HG02970 (cell line): ENCODE results near the gene AGO4.
"Not testable (repeated sequence)": the region's sequence is repeated elsewhere in the genome, so short reads cannot be mapped to it uniquely, and the experiment has no call there.

Experiments used
- ATAC-seq: cut with Tn5 transposase; IDR thresholded peaks from one replicate; pipeline ENCODE4 v1.9.1; 2021; ENCODE audit warnings: mild to moderate bottlenecking, moderate library complexity, moderate number of reproducible peaks; ENCODE audit not compliant: unreplicated experiment, low FRiP score

AGO4 gene

DNA sequence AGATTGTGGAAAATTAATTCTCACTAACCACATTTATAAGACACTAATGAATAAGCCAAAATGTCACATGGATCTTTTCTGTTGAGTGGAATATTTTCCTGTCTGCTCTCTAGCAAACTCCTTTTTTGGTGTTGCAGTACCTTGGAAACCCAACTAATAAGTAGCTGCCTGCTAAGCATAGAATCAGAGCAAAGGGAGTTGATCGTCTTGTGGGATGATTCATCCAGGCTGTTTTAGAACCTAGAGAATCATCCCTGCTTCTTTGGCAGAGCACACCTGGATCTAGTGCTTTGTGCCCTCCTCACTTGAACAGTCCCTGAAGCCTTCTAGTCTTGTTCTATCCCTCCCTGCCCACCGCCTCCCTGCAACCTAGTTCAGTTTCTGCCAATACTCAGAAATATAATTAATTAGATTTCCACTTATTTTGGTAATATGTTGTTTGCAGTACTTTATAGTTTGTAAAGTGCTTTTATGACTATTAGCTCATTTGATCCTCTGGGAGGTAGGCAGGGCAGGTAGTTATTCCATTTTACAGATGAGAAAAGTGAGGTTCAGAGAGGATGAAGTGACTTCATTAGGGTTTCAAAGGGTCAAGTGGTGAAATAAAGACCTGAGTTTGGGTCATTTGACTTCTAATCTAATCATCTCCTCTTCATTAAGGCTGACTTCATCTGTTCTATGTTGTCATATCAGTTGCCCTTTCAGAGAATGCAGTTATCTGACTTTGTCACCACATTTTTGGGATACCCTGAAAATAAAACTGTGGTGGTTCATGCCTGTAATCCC, 2.5 kb downstream of the AGO4 start:
- ATAC-seq = no peak

DNA sequence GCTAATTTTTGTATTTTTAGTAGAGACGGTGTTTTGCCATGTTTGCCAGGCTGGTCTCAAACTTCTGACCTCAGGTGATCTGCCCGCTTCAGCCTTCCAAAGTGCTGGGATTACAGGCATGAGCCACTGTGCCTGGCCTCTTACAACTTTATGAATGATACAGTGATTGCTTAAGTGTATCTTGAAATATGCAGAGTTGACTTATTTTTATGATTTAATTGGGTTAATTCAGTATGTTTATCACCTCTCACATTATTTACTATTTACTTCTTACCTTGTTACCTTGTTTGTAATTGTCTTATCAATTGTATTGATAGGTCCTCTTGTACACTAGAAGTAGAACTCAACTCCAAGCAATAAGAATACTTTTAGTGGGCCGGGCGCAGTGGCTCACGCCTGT, 4.9 kb downstream of the AGO4 start:
- ATAC-seq = not testable (repeated sequence)

DNA sequence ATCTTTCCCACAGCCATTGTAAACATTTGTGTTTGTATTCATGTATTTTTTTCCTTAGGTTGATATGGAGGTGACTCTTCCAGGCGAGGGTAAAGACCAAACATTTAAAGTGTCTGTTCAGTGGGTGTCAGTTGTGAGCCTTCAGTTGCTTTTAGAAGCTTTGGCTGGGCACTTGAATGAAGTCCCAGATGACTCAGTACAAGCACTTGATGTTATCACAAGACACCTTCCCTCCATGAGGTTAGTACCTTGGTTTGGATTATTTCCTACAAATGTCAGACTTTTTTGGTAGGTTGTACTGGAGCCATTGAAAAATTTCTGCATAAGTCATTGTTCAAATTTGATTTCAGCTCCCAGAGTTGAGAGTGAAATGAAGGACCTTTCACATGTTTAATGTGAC, 17.4 kb downstream of the AGO4 start:
- no peak for ATAC-seq

- ATAC-seq = no peak
Measured at GRCh38 chr1:35832276-35832905, 24.6 kb downstream of the AGO4 start.

- ATAC-seq = no peak
Measured at GRCh38 chr1:35833395-35833794, 25.6 kb downstream of the AGO4 start.

GRCh38 chr1:35834218-35834617, 26.4 kb downstream of the AGO4 start:
- ATAC-seq = no peak

GRCh38 chr1:35835398-35835797, 27.6 kb downstream of the AGO4 start:
- no peak for ATAC-seq

DNA sequence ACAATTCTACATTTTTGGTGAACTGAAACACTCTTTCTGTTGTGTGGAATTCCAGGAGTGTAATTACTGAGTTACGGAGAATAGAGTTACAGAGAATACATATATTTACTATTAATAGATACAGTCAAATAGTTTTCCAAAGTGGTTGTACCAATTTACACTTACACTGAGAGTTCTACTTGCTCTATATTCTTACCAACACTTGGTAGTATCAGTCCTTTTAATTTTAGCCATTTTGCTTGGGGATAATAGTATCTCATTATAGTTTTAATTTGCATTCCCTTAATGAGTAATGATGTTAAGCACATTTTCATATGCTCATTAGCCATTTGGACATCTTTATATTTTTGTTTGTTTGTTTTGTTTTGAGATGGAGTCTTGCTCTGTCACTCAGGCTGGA, 28.9 kb downstream of the AGO4 start:
- ATAC-seq = no peak

DNA sequence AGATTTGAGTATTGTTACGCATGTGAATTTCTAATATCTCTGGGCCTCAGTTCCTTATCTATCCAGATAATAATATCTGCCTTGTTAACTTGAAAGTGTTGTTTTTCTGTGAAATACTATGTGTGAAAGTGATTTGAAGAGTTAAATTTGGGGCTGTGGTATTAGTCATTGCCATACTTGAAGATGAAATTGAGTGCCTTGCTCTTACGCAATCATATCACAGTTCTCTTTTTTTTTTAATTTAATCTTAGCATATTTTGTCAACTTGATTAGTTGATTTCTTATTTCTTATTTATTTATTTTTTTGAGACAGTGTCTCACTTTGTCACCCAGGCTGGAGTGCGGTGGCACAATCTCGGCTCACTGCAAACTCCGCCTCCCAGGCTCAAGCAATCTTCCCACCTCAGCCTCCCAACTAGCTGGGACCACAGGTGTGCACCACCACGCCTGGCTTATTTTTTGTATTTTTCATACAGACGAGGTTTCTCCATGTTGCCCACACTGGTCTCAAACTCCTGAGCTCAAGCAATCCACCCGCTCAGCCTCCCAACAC, 31.0 kb downstream of the AGO4 start:
- no peak for ATAC-seq

DNA sequence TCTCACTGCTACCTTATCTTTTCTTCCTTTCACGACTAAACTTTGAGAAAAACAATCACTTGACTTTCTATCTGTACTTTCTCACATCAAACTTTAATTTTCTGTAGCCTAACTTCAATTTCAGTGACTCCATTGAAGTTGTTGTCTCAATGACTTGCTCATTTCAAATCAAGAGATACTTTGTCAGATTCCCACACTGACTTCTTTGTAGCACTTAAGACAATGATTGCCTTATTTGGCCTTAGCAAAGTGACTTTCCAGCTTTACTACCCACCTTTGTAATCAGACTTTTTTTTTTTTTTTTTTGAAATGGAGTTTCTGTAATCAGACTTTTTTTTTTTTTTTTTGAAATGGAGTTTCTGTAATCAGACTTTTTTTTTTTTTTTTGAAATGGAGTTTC, 37.0 kb downstream of the AGO4 start:
- ATAC-seq = no peak

- ATAC-seq = no peak
Measured at GRCh38 chr1:35845766-35846165, 38.0 kb downstream of the AGO4 start.

GRCh38 chr1:35847935-35848565, 40.2 kb downstream of the AGO4 start:
- ATAC-seq = no peak

GRCh38 chr1:35850051-35850450, 42.2 kb downstream of the AGO4 start:
- ATAC-seq = no peak

DNA sequence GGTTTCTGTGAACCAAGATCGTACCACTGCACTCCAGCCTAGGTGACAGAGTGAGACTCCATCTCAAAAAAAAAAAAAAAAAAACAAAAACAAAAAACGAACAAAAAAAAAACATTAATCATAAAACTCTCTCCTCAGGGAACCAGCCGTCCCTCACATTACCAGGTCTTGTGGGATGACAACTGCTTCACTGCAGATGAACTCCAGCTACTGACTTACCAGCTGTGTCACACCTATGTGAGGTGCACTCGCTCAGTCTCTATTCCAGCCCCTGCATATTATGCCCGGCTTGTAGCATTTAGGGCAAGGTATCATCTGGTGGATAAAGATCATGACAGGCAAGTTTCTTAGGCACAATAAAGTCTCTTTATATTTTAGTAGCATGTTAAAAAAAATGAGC, 42.9 kb downstream of the AGO4 start:
- ATAC-seq = no peak

GRCh38 chr1:35851132-35851869, 43.5 kb downstream of the AGO4 start:
- no peak for ATAC-seq

- ATAC-seq = no peak
Measured at GRCh38 chr1:35852241-35852640, 44.4 kb downstream of the AGO4 start.

DNA sequence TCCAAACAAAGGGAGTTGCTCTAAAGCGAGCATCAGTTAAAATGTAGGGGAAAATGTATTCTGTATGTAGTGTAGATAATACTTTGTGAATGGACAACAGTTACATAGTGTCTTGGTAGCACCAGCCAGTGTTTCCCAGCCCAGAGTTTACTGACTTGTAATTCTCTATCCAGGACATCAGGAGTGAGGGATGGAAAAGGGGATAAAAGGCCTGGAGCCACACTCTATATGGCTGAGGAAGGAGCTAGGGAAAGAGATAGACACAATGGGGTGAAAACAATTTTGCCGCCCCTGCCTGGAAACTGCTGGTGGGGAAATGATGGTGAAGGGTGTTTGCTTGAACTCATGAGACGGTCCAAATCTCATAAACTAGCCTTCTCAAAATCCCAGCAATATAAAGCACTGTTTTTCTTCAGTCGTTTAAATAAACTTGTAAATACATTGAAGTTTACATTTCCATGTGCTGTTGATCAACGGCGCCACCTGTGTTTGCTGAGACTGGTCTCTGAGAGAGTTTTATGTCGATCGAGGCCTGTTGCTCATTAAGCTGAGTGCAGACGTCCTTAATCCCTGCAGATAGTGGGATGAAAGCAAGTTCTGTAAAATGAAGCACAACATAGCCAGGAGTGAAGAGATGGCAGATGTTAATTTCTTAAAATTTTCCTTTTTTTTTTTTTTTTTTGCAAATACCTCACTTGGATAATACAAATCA, 47.3 kb downstream of the AGO4 start:
- no peak for ATAC-seq

GRCh38 chr1:35856964-35857363, 49.1 kb downstream of the AGO4 start:
- ATAC-seq = no peak

DNA sequence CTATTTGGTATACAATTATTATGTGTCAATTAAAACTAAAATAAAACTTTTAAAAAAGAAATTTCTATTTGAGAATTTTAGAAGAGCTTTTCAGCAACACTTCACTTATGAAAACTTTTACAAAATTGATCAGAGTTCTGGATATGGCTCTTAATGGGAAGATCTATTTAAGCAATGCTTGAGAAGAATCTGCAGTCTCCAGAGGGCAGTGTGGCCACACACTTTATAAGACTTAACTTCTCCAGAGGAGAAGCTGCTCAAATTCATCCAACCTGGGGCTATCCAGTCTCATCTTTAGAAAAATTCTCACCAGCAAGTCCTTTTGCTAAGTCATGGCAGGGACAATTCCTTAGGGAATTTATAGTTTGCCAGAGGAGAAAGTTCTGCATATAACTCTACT, 50.0 kb downstream of the AGO4 start:
- ATAC-seq = no peak

GRCh38 chr1:35860696-35861095, 52.9 kb downstream of the AGO4 start:
- no peak for ATAC-seq
